Measurements from ENCODE around the gene CPA1.

GRCh38 chr7:130396109-130396508 lies 15.8 kb downstream of the CPA1 start:
- TF ChIP-seq, protein P1, sequence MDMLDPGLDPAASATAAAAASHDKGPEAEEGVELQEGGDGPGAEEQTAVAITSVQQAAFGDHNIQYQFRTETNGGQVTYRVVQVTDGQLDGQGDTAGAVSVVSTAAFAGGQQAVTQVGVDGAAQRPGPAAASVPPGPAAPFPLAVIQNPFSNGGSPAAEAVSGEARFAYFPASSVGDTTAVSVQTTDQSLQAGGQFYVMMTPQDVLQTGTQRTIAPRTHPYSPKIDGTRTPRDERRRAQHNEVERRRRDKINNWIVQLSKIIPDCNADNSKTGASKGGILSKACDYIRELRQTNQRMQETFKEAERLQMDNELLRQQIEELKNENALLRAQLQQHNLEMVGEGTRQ (IDR thresholded peaks at IDR 0.05; ENCODE audit: low read depth, low read length) = no peak
- TF ChIP-seq POLR2A (IDR thresholded peaks at IDR 0.05; ENCODE audit: low read depth, low read length) (no peak), CTCF (conservative IDR thresholded peaks at IDR 0.05; ENCODE audit: low read depth, low read length) (no peak), BHLHE40 (IDR thresholded peaks at IDR 0.05; ENCODE audit: low read depth, low read length) (no peak), SMC3 (IDR thresholded peaks at IDR 0.05; ENCODE audit: low read depth, low read length) (no peak), NFE2L2 (IDR thresholded peaks at IDR 0.05; ENCODE audit: low read depth, low read length) (no peak), MAFK (IDR thresholded peaks at IDR 0.05; ENCODE audit: low read depth, low read length) (no peak), MAZ (IDR thresholded peaks at IDR 0.05; ENCODE audit: borderline replicate concordance, low read depth, low read length) (no peak), FOS (IDR thresholded peaks at IDR 0.05; ENCODE audit: low read depth, low read length) (no peak), CEBPB (IDR thresholded peaks at IDR 0.05; ENCODE audit: low read depth, low read length) (no peak), RAD21 (IDR thresholded peaks at IDR 0.05; ENCODE audit: low read length) (no peak)
- TF ChIP-seq, protein P2, sequence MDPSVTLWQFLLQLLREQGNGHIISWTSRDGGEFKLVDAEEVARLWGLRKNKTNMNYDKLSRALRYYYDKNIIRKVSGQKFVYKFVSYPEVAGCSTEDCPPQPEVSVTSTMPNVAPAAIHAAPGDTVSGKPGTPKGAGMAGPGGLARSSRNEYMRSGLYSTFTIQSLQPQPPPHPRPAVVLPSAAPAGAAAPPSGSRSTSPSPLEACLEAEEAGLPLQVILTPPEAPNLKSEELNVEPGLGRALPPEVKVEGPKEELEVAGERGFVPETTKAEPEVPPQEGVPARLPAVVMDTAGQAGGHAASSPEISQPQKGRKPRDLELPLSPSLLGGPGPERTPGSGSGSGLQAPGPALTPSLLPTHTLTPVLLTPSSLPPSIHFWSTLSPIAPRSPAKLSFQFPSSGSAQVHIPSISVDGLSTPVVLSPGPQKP (IDR thresholded peaks at IDR 0.05; ENCODE audit: borderline replicate concordance, low read depth, low read length) = no peak

Measured in IMR-90 (cell line).